NT2/D1 (cell line): ENCODE data around the gene PSMD8.

Source experiments
- SUZ12 ChIP-seq: IDR thresholded peaks from 2 replicates; pipeline ENCODE4 v1.6.1; 2011; ENCODE audit not compliant: insufficient read length, insufficient read depth; ENCODE audit errors: extremely low read depth
- YY1 ChIP-seq: IDR thresholded peaks from 2 replicates; pipeline ENCODE4 v1.6.1; 2011; ENCODE audit not compliant: insufficient read length, insufficient read depth
- ZNF274 ChIP-seq: IDR thresholded peaks from 2 replicates; pipeline ENCODE4 v1.6.1; 2011; ENCODE audit warnings: mild to moderate bottlenecking, low read depth, low read length

- TF ChIP-seq YY1: no peak
- no peak for TF ChIP-seq SUZ12
- TF ChIP-seq ZNF274: no peak
Observed at GRCh38 chr19:38402623-38402966, 28.2 kb downstream of the PSMD8 start.
